Measurements from ENCODE around the gene NMRAL1. TPM values are rescaled to one million over a fixed set of nuclear protein-coding genes. Genes with fewer than 3 reads are reported as not detected.

Gene NMRAL1
- total RNA-seq, 6 donors from 2014 or later: 34.4 to 80.7 (median 43.3) TPM

DNA sequence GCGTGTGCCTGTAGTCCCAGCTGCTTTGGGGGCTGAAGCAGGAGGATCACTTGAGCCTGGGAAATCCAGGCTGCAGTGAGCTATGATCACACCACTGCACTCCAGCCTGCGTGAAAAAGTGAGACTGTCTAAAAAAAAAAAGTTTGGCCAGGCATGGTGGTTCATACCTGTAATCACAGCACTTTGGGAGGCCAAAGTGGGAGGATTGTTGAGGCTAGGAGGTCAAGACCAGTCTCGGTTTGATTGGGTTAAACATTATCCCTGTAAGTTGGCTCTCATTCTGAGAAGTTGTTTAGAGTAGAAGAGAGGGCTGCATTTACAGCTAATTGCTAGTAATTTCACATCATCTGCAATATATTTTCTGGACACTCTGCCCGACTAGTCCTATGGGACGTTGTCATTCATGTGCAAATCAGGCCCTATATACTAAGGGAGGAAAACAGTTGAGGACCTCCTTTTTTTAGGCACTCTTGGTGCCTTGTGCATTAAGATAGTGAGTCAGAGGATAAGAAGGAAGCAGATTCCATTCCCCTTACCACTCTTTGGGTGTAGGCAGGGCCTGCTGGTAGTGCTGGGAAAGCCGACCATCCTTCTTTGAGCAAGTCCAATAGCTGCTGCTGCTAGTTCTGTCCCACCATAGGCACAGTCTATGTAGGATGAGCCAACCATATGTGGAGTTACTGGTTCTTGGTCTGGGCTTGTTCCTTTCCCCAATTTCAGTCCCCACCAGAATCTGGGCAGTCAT, 20.5 kb upstream of the NMRAL1 start:
- H3K27me3 ChIP-seq: no peaks in the 10 kb centered on the region
- 73 to 90% methylated on average over 5 to 6 of the region's 6 CpGs for WGBS, 2 donors
- peak overlapping the region in 1 of 4 donors; percentile 12 for H3K27ac ChIP-seq
- peaks cover 0 to 29% (median 2%) of the 10 kb centered on the region in 4 donors for H3K36me3 ChIP-seq
- H3K4me1 ChIP-seq: peaks cover under 1 to 13% (median 5%) of the 10 kb centered on the region in 4 donors
- ATAC-seq (ENCODE audit: low FRiP score in 2 of 2) (peak in 1 of 2 donors; percentile 58), DNase-seq (no peak)
- H3K9me3 ChIP-seq: no peaks in the 10 kb centered on the region
- H3K4me3 ChIP-seq: no peak overlapping the region
- TF ChIP-seq EP300 (IDR thresholded peaks at IDR 0.05) (no peak), POLR2A (IDR thresholded peaks at IDR 0.05) (no peak), POLR2AphosphoS5 (IDR thresholded peaks at IDR 0.05) (no peak)
- TF ChIP-seq, protein P1, sequence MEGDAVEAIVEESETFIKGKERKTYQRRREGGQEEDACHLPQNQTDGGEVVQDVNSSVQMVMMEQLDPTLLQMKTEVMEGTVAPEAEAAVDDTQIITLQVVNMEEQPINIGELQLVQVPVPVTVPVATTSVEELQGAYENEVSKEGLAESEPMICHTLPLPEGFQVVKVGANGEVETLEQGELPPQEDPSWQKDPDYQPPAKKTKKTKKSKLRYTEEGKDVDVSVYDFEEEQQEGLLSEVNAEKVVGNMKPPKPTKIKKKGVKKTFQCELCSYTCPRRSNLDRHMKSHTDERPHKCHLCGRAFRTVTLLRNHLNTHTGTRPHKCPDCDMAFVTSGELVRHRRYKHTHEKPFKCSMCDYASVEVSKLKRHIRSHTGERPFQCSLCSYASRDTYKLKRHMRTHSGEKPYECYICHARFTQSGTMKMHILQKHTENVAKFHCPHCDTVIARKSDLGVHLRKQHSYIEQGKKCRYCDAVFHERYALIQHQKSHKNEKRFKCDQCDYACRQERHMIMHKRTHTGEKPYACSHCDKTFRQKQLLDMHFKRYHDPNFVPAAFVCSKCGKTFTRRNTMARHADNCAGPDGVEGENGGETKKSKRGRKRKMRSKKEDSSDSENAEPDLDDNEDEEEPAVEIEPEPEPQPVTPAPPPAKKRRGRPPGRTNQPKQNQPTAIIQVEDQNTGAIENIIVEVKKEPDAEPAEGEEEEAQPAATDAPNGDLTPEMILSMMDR (IDR thresholded peaks at IDR 0.05): no peak

DNA sequence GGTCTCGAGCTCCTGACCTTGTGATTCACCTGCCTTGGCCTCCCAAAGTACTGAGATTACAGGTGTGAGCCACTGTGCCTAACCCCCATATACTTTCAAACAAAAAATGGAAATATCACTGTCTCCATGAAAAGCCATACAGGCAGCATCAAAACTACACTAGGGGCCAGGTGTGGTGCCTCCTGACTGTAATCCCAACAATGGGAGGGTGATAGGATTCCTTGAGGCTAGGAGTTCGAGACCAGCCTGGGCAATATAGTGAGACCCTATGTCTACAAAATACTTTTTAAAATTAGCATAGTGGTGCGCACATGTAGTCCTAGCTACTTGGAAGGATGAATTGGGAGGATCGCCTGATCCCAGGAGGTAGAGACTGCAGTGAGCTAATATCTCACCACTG, 17.5 kb upstream of the NMRAL1 start:
- WGBS, 2 donors: 94 to 99% methylated on average over 4 of the region's 4 CpGs
- DNase-seq (no peak), ATAC-seq (ENCODE audit: low FRiP score in 2 of 2) (no peak)
- Histone ChIP-seq H3K27ac (no peak overlapping the region), H3K4me1 (peaks cover 18 to 35% (median 23%) of the 10 kb centered on the region in 4 donors), H3K4me3 (no peak overlapping the region), H3K27me3 (no peaks in the 10 kb centered on the region), H3K9me3 (no peaks in the 10 kb centered on the region), H3K36me3 (peaks cover 0 to 26% (median 5%) of the 10 kb centered on the region in 4 donors)
- TF ChIP-seq, protein P1 (IDR thresholded peaks at IDR 0.05): no peak
- TF ChIP-seq EP300 (IDR thresholded peaks at IDR 0.05) (no peak), POLR2A (IDR thresholded peaks at IDR 0.05) (no peak), POLR2AphosphoS5 (IDR thresholded peaks at IDR 0.05) (no peak)

DNA sequence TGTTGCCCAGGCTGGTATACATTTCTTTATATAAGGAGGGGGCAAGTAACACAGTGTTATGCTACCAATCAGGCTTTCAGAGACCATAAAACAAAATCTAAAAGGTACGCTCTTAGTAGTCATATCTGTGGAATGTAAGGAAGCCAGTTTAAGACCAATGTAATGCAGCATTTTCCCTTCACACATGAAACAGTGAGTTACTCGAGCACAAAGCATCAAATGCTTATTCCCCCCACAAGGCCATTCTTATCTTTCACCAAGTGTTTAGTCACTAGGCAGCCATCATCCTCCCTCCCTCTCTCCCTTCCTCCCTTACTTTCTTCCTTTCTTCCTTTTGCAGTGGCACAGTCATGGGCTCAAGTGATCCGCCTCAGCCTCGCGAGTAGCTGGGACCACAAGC, 14.6 kb upstream of the NMRAL1 start:
- 93 to 97% methylated on average over 5 of the region's 5 CpGs for WGBS, 2 donors
- H3K36me3 ChIP-seq: peaks cover 0 to 31% (median 12%) of the 10 kb centered on the region in 4 donors
- TF ChIP-seq POLR2A (IDR thresholded peaks at IDR 0.05): no peak
- TF ChIP-seq, protein P1 (IDR thresholded peaks at IDR 0.05): no peak
- TF ChIP-seq POLR2AphosphoS5 (IDR thresholded peaks at IDR 0.05): no peak
- no peak for TF ChIP-seq EP300 (IDR thresholded peaks at IDR 0.05)
- H3K27ac ChIP-seq: peak overlapping the region; percentile 27 to 70 (median 48)
- no peak for ATAC-seq (ENCODE audit: low FRiP score in 2 of 2)
- no peak for DNase-seq
- H3K9me3 ChIP-seq: no peaks in the 10 kb centered on the region
- no peak overlapping the region for H3K4me3 ChIP-seq
- no peaks in the 10 kb centered on the region for H3K27me3 ChIP-seq
- peaks cover 15 to 38% (median 27%) of the 10 kb centered on the region in 4 donors for H3K4me1 ChIP-seq

DNA sequence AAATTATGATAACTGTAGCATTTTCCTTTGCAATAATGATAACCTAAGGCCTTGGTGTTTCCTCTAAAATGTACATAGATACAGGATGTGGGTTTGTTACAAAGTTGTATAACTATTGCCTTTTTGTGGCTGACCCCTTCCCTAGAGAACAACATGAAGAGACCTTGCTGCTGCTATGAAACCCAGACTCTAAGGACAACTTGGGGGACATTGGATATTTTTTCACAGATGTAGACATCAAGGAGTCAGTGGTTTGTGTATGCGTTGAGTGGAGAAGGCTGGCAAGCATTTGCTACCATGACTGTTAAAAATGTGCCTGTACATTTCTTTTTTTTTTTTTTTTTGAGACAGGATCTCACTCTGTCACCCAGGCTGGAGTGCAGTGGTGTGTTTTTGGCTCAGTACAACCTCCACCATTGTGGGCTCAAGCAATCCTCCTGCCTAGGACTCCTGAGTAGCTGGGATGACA, 14.1 kb upstream of the NMRAL1 start:
- TF ChIP-seq POLR2AphosphoS5 (IDR thresholded peaks at IDR 0.05) (no peak), EP300 (IDR thresholded peaks at IDR 0.05) (no peak), POLR2A (IDR thresholded peaks at IDR 0.05) (no peak)
- TF ChIP-seq, protein P1 (IDR thresholded peaks at IDR 0.05): no peak
- Histone ChIP-seq H3K4me1 (peaks cover 15 to 38% (median 27%) of the 10 kb centered on the region in 4 donors), H3K27me3 (no peaks in the 10 kb centered on the region), H3K36me3 (peaks cover 0 to 36% (median 15%) of the 10 kb centered on the region in 4 donors), H3K4me3 (no peak overlapping the region), H3K27ac (peak overlapping the region; percentile 27 to 70 (median 48)), H3K9me3 (no peaks in the 10 kb centered on the region)
- no peak for DNase-seq
- ATAC-seq (ENCODE audit: low FRiP score in 2 of 2): no peak
- WGBS, 2 donors: 58 to 62% methylated on average over 1 of the region's 1 CpG

All from upper lobe of left lung (tissue), 6 donors.